AG10803 (cell line): ENCODE measurements around the gene SMG7.
A peak's percentile ranks its signal among the peaks of the same experiment; 100 is the strongest.

Experiments used
- DNase-seq: peaks from one replicate; pipeline ENCODE4 v3.0.0; 2010; ENCODE audit warnings: low read depth
- H3K4me3 ChIP-seq: 2 replicates; pipeline ENCODE4 v1.5.1; 2011; ENCODE audit warnings: mild to moderate bottlenecking, low read length, control low read depth
- TF ChIP-seq, protein P1 (sequence below): conservative IDR thresholded peaks from 2 replicates; pipeline ENCODE4 v1.5.1; 2011; ENCODE audit warnings: mild to moderate bottlenecking, low read length, control low read depth, inconsistent platforms

Gene SMG7

DNA sequence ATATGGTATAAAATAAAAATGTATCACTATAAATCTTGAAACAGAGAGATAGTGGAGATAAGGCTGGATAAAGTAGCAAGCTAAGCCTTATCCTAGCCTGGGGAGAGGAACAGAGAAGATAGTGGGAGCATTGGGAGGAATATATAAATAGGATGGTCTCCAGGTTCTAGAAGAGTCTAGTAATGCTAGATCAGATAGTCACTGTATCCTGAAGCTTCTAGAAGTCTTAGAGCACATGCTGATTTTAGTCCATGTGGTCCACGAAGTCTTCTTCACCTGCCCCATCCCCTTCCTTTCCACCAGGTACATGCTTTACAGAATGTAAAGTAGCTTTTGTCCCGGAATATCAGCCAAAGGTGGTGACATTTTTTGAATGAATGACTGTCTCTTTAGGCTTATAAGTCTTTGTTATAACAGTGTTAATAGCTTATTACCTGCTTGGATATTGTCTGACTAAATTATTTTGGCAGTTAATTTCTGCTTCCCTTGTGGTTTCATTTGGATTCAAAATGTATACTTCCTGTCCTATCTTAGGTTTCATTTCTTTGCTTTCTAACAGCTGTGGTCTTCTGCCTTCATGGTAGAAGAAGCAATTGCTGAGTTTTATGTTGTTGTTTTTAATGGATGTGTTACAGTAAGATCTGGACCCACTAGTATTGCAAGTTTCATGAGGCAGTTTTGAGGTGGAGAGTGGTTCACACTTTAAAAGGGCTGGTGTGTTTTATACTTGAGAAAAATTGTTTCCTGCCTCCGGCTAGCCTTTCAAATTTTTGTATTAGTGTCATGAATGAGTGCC is 5.9 kb downstream of the SMG7 start:
- H3K4me3 ChIP-seq = no peak overlapping the region
- TF ChIP-seq, protein P1, sequence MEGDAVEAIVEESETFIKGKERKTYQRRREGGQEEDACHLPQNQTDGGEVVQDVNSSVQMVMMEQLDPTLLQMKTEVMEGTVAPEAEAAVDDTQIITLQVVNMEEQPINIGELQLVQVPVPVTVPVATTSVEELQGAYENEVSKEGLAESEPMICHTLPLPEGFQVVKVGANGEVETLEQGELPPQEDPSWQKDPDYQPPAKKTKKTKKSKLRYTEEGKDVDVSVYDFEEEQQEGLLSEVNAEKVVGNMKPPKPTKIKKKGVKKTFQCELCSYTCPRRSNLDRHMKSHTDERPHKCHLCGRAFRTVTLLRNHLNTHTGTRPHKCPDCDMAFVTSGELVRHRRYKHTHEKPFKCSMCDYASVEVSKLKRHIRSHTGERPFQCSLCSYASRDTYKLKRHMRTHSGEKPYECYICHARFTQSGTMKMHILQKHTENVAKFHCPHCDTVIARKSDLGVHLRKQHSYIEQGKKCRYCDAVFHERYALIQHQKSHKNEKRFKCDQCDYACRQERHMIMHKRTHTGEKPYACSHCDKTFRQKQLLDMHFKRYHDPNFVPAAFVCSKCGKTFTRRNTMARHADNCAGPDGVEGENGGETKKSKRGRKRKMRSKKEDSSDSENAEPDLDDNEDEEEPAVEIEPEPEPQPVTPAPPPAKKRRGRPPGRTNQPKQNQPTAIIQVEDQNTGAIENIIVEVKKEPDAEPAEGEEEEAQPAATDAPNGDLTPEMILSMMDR = no peak
- no peak for DNase-seq

DNA sequence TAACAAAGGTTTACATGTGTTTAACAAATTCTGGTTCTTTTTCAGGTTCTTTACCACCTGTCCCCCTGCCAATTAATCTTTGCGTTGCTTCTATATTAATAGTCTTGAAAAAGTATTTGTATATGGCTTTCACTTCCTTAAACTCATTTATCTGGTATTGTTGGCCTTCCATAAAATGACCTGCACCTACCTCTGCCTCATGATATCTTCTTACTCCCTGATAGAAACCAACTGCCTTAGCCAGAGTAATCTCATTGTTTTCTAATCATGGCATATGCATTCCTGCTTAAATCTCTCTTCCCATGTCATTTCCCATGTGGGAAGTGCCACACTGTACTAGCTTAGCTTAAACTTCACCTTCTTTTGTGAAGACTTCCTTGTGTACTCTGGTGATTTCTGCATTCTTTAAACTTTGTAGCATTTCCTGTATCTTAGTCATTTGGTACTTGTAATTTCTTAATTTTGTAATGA is 8.7 kb downstream of the SMG7 start:
- DNase-seq = peak; percentile 24
- no peak overlapping the region for H3K4me3 ChIP-seq
- TF ChIP-seq, protein P1 = no peak

DNA sequence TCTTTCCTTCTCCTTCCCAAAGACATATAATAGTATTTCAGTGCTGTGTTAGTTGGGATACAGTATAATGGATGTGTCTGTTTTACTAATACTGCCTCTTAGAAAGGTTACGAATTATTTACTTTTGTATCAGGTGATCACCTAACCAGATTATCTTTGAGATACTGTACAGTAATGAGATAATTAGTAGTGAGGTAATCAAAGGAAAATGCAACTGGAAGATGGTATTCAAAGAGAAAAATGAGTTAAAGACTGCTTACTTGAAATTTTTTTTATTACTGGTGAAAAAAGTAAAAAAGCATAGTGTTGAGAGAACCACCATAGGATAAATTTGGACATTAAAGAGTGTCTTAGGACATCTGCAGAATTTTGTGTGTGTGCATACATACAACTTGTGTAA is 10.9 kb downstream of the SMG7 start:
- no peak overlapping the region for H3K4me3 ChIP-seq
- TF ChIP-seq, protein P1 = no peak
- DNase-seq = no peak

DNA sequence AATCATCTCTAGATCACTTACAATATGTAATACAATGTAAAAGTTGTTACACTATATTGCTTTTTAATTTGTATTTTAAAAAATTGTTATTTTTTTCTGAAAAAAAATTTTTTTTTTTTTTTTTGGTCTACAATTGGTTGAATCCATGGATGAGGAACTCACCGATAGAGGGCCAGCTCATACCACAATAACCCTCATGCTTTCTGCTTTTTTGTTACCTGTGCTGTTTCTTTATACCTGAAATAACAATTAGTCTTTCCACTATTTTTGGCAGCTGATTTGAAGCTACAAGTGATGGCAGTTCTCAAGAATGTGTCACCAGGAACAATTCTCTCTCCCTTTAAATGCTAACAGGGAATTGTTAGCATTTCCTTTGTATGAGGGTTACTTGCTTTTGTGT is 12.0 kb downstream of the SMG7 start:
- no peak for DNase-seq
- H3K4me3 ChIP-seq = no peak overlapping the region
- TF ChIP-seq, protein P1 = no peak

DNA sequence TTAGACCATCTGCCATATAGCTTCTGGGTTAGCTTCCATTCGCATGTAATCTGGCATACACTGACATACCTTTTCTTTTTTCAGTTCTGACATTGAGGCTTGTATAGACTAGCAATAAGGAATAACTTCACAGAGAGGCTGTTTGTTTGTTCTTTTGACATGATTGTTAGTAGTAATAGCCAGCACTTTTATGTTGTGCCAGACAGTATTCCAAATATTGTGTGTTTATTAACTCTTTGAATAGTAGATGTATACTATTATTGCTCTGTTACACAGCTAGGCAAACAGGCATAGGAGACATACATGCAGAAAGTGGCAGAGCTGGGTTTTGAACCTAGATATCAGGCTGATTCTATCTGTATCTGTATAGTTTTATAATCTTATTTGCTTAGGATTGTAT is 12.6 kb downstream of the SMG7 start:
- DNase-seq = no peak
- H3K4me3 ChIP-seq = no peak overlapping the region
- TF ChIP-seq, protein P1 = no peak

DNA sequence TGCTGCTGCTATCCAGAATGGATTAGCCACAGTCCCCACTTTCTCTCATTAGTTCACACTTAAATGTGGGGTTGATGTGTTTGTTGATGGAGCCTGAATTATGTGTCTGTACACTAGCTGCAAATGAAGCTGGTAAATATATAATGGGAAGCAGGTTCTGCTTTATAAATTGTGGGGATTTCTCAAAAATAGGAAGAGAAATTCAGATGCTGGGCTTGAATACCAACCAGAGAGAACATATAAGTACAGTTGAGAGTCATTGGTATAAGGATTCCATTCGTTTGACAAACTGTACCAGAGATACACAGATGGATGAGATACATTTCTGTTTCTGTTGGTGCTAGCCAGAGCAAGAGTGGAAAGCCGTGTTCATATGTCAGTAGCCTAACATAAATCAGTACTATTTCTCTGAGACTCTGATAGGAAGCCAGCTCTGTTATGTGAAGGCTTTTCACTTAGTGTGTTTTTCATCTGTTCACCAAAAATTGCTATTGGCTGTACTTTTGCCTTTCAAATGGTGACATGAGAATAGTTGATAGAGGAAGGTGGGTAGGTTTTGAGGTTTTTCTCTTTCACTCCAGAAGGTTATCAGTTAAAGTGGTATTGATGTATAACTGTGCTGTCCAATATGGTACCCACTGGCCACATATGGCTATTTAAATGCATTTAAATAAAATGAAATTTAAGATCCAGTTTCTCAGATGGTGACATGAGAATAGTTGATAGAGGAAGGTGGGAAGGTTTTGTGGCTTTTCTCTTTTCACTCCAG is 15.6 kb downstream of the SMG7 start:
- no peak overlapping the region for H3K4me3 ChIP-seq
- TF ChIP-seq, protein P1 = no peak
- no peak for DNase-seq

DNA sequence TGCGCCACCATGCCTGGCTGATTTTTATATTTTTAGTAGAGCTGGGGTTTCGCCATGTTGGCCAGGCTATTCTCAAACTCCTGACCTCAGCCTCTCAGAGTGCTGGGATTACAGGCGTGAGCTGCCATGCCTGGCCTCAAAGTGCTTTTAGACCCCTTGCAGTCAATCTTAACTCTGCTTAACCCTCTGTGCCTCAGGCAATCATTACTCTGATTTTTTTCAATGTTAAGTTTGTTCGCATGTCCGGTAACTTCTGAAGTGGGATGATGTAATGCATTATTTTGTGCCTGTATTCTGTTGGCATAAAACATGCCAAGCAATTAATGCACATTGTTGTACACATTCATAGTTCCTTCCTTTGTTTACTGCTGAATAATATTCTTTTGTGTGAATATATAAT is 18.6 kb downstream of the SMG7 start:
- no peak overlapping the region for H3K4me3 ChIP-seq
- TF ChIP-seq, protein P1 = no peak
- DNase-seq = no peak
